DND-41 (cell line): ENCODE measurements around the gene DLL3.

ENCODE experiments used
- EZH2 ChIP-seq: IDR thresholded peaks from 3 replicates; pipeline ENCODE4 v1.6.1; 2012; ENCODE audit warnings: borderline replicate concordance, low read depth, mild to moderate bottlenecking, moderate library complexity, low read length, inconsistent platforms; ENCODE audit not compliant: severe bottlenecking
- TF ChIP-seq, protein P1 (sequence below): IDR thresholded peaks from 2 replicates; pipeline ENCODE4 v1.5.1; 2012; ENCODE audit warnings: borderline replicate concordance, low read length, moderate library complexity, mild to moderate bottlenecking; ENCODE audit not compliant: poor library complexity, severe bottlenecking; ENCODE audit errors: extremely low read depth

DNA sequence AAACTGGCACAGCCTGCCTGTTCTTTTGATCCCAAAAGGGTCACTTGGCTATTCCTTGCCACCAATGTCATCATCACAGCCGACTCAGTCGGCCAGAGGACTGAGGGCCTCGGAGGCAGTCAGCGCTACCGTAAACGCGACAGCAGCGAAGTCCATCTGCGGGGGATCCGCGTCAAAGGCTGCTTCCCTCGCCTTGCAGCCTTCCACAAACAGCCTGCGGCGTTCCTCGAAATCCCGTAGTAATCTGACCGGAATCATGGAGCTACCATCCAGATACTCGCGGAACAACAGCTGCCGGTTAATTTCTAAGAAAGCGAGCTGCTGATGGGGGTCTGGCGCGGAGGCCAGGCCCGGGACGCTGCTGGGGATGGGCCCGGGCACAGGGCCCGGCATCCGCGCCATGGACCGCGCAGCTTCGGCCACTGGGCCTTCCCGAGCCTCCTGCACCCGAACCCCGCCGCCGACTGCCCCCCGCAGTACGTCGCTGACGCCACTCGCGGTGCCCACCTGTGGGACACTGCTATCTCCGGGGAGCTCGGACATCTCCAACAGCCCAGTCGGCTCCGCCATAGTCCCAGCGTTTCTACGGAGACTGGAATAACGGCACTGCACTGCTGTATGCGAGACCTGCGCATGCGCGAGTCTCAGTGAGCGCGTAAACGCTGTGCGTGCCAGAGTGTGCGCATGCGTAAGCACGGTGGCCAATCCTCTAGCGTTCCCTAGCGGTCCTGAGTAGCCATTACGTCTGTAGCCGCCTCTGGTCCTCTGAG, 33.7 kb downstream of the DLL3 start, which contains the start of gene EID2B:
- TF ChIP-seq, protein P1, sequence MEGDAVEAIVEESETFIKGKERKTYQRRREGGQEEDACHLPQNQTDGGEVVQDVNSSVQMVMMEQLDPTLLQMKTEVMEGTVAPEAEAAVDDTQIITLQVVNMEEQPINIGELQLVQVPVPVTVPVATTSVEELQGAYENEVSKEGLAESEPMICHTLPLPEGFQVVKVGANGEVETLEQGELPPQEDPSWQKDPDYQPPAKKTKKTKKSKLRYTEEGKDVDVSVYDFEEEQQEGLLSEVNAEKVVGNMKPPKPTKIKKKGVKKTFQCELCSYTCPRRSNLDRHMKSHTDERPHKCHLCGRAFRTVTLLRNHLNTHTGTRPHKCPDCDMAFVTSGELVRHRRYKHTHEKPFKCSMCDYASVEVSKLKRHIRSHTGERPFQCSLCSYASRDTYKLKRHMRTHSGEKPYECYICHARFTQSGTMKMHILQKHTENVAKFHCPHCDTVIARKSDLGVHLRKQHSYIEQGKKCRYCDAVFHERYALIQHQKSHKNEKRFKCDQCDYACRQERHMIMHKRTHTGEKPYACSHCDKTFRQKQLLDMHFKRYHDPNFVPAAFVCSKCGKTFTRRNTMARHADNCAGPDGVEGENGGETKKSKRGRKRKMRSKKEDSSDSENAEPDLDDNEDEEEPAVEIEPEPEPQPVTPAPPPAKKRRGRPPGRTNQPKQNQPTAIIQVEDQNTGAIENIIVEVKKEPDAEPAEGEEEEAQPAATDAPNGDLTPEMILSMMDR, result peak; percentile 99
- TF ChIP-seq EZH2, result no peak
